OCI-LY3 (cell line): ENCODE data around the gene IL17A.

Experiments used
- H2AFZ ChIP-seq: fragments of 200-600, 300-600 bp; shearing (Covaris generic); 2 replicates; pipeline ENCODE4 v1.6.0; 2014; ENCODE audit warnings: antibody characterized with exemption, low read depth, low read length
- H3K27ac ChIP-seq: fragments of 200-600, 300-600 bp; sonication (generic); 2 replicates; pipeline ENCODE4 v1.5.1; 2014; ENCODE audit warnings: mild to moderate bottlenecking, low read length, moderate library complexity, mixed read lengths
- H3K27me3 ChIP-seq: fragments of 200-600, 300-600 bp; sonication (generic); 2 replicates; pipeline ENCODE4 v1.6.1; 2014; ENCODE audit warnings: low read depth, low read length, mixed read lengths
- H3K36me3 ChIP-seq: fragments of 200-600, 300-600 bp; sonication (generic); replicated peaks from 2 replicates; pipeline ENCODE3; 2014; ENCODE audit warnings: low read depth, low read length, mixed read lengths
- H3K4me1 ChIP-seq: fragments of 300-600, 200-600 bp; sonication (generic); 2 replicates; pipeline ENCODE4 v1.6.1; 2014; ENCODE audit warnings: low read length, mixed read lengths
- H3K4me2 ChIP-seq: fragments of 200-600, 300-600 bp; sonication (generic); 2 replicates; pipeline ENCODE4 v1.6.1; 2014; ENCODE audit warnings: low read length, mixed read lengths
- H3K4me3 ChIP-seq: fragments of 300-600, 200-600 bp; sonication (generic); 2 replicates; pipeline ENCODE4 v1.5.1; 2014; ENCODE audit warnings: antibody characterized with exemption, mild to moderate bottlenecking, low read length, moderate library complexity
- H3K79me2 ChIP-seq: fragments of 300-600, 200-600 bp; shearing (Covaris generic); 2 replicates; pipeline ENCODE4 v1.6.1; 2014; ENCODE audit warnings: mild to moderate bottlenecking, low read length, mixed read lengths
- H3K9ac ChIP-seq: fragments of 300-600, 200-600 bp; shearing (Covaris generic); 2 replicates; pipeline ENCODE4 v1.6.0; 2014; ENCODE audit warnings: mild to moderate bottlenecking, low read length, moderate library complexity
- H3K9me3 ChIP-seq: fragments of 200-600, 300-600 bp; shearing (Covaris generic); 2 replicates; pipeline ENCODE4 v1.6.1; 2014; ENCODE audit warnings: low read length, mixed read lengths; ENCODE audit not compliant: insufficient read depth
- H4K20me1 ChIP-seq: fragments of 200-600, 300-600 bp; sonication (generic); 2 replicates; pipeline ENCODE4 v1.6.1; 2016; ENCODE audit warnings: low read length, mixed read lengths; ENCODE audit not compliant: insufficient read depth
- CTCF ChIP-seq: fragments of 200-600, 300-600 bp; sonication (generic); IDR thresholded peaks from 2 replicates; pipeline ENCODE4 v1.5.1; 2014; ENCODE audit warnings: antibody characterized with exemption, low read length, low read depth
- EZH2phosphoT487 ChIP-seq: fragments of 200-600 bp; shearing (Covaris generic); IDR thresholded peaks from 2 replicates; pipeline ENCODE4 v1.6.1; 2018; ENCODE audit warnings: antibody characterized with exemption, mixed run types, low read depth

Gene IL17A

GRCh38 chr6:52160472-52161104, 25.6 kb upstream of the IL17A start:
- no peaks in the 10 kb centered on the region for H4K20me1 ChIP-seq
- no peak overlapping the region for H3K9ac ChIP-seq
- peaks cover 61% of the 10 kb centered on the region for H3K4me1 ChIP-seq
- H2AFZ ChIP-seq: no peak overlapping the region
- H3K27ac ChIP-seq: no peak overlapping the region
- TF ChIP-seq EZH2phosphoT487 (no peak), CTCF (no peak)
- peaks cover 26% of the 10 kb centered on the region for H3K9me3 ChIP-seq
- H3K36me3 ChIP-seq: peaks cover 21% of the 10 kb centered on the region
- no peaks in the 10 kb centered on the region for H3K79me2 ChIP-seq
- no peak overlapping the region for H3K4me2 ChIP-seq
- H3K4me3 ChIP-seq: no peak overlapping the region
- H3K27me3 ChIP-seq: peaks cover 10% of the 10 kb centered on the region; the same call in 1 of the 2 replicates

GRCh38 chr6:52161689-52162438, 24.3 kb upstream of the IL17A start:
- peak overlapping the region; percentile 11; the same call in 1 of the 2 replicates for H3K9ac ChIP-seq
- peaks cover 26% of the 10 kb centered on the region for H3K9me3 ChIP-seq
- H4K20me1 ChIP-seq: no peaks in the 10 kb centered on the region
- H3K27me3 ChIP-seq: peaks cover 10% of the 10 kb centered on the region; the same call in 1 of the 2 replicates
- peak overlapping the region; percentile 46 for H3K4me2 ChIP-seq
- peaks cover 21% of the 10 kb centered on the region for H3K36me3 ChIP-seq
- peak overlapping the region; percentile 77 for H3K27ac ChIP-seq
- peaks cover 48% of the 10 kb centered on the region for H3K4me1 ChIP-seq
- peak overlapping the region; percentile 35 for H2AFZ ChIP-seq
- H3K79me2 ChIP-seq: no peaks in the 10 kb centered on the region
- peak overlapping the region; percentile 15; the same call in 1 of the 2 replicates for H3K4me3 ChIP-seq
- TF ChIP-seq CTCF: no peak
- no peak for TF ChIP-seq EZH2phosphoT487

GRCh38 chr6:52162940-52163908, 23.0 kb upstream of the IL17A start:
- peak overlapping the region; percentile 77; the same call in 1 of the 2 replicates for H3K27ac ChIP-seq

More at GRCh38 chr6:52162940-52163908, 23.0 kb upstream of the IL17A start:
- 0 out of 2 replicates have a peak overlapping the region, but pooled peaks have one; percentile 11 for H3K9ac ChIP-seq
- H3K9me3 ChIP-seq: peaks cover 26% of the 10 kb centered on the region
- H3K4me1 ChIP-seq: peaks cover 36% of the 10 kb centered on the region
- no peak overlapping the region for H3K4me3 ChIP-seq
- TF ChIP-seq CTCF (peak; percentile 98), EZH2phosphoT487 (no peak)
- no peaks in the 10 kb centered on the region for H3K79me2 ChIP-seq
- no peaks in the 10 kb centered on the region for H4K20me1 ChIP-seq
- peaks cover 10% of the 10 kb centered on the region; the same call in 1 of the 2 replicates for H3K27me3 ChIP-seq
- peaks cover 19% of the 10 kb centered on the region for H3K36me3 ChIP-seq
- peak overlapping the region; percentile 35 for H2AFZ ChIP-seq
- H3K4me2 ChIP-seq: peak overlapping the region; percentile 46
